ENCODE data around the gene WWC1. TPM values are rescaled to one million over a fixed set of nuclear protein-coding genes. Genes with fewer than 3 reads are reported as not detected.
A peak's percentile ranks its signal among the peaks of the same experiment; 100 is the strongest.

The WWC1 gene
- total and polyA plus RNA-seq, 10 of the 15 experiments (the other 5 are each of a cell fraction or from before 2014, with no cell fraction given) = 0.50 to 7.8 (median 2.5) TPM

DNA sequence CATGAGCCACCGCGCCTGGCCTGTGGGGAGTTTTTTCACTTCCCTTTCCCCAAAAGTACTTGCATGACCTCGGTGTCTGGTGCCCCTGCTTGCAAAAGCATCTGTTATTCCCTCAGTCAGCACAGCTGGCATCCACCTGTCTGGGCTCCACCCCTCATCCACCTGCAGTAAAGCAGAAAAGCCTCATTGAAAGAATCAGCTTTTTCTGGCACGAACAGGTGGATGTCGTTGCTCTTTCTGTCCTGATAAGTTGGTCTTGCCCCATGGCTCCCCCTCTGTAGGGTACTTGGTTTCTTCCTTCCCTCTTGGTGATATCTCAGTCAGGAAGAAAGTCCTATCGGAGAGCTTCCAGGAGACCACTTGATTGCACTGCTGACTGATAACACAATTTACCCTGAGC is 37.4 kb downstream of the WWC1 start (continued):
- TF ChIP-seq, protein P1, sequence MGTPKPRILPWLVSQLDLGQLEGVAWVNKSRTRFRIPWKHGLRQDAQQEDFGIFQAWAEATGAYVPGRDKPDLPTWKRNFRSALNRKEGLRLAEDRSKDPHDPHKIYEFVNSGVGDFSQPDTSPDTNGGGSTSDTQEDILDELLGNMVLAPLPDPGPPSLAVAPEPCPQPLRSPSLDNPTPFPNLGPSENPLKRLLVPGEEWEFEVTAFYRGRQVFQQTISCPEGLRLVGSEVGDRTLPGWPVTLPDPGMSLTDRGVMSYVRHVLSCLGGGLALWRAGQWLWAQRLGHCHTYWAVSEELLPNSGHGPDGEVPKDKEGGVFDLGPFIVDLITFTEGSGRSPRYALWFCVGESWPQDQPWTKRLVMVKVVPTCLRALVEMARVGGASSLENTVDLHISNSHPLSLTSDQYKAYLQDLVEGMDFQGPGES (IDR thresholded peaks at IDR 0.05) = no peak
- TF ChIP-seq POLR2AphosphoS5 (IDR thresholded peaks at IDR 0.05; ENCODE audit: low read length) (no peak), RFX5 (IDR thresholded peaks at IDR 0.05; ENCODE audit: low read depth, low read length) (no peak), YBX1 (IDR thresholded peaks at IDR 0.05) (no peak), GATAD2B (conservative IDR thresholded peaks at IDR 0.05; ENCODE audit: low read depth) (no peak), ZNF622 (IDR thresholded peaks at IDR 0.05) (no peak), ASH2L (IDR thresholded peaks at IDR 0.05; ENCODE audit: borderline replicate concordance, low read depth) (no peak), ESRRA (IDR thresholded peaks at IDR 0.05; ENCODE audit: low read length) (no peak), YY1 (IDR thresholded peaks at IDR 0.05; ENCODE audit: low read depth, low read length) (no peak), FOXK2 (IDR thresholded peaks at IDR 0.05) (peak; percentile 71), EED (IDR thresholded peaks at IDR 0.05; ENCODE audit: low read depth) (no peak), DPF2 (IDR thresholded peaks at IDR 0.05) (no peak), RAD21 (IDR thresholded peaks at IDR 0.05; ENCODE audit: insufficient read depth, low read depth, low read length) (no peak)
- TF ChIP-seq, protein P2, sequence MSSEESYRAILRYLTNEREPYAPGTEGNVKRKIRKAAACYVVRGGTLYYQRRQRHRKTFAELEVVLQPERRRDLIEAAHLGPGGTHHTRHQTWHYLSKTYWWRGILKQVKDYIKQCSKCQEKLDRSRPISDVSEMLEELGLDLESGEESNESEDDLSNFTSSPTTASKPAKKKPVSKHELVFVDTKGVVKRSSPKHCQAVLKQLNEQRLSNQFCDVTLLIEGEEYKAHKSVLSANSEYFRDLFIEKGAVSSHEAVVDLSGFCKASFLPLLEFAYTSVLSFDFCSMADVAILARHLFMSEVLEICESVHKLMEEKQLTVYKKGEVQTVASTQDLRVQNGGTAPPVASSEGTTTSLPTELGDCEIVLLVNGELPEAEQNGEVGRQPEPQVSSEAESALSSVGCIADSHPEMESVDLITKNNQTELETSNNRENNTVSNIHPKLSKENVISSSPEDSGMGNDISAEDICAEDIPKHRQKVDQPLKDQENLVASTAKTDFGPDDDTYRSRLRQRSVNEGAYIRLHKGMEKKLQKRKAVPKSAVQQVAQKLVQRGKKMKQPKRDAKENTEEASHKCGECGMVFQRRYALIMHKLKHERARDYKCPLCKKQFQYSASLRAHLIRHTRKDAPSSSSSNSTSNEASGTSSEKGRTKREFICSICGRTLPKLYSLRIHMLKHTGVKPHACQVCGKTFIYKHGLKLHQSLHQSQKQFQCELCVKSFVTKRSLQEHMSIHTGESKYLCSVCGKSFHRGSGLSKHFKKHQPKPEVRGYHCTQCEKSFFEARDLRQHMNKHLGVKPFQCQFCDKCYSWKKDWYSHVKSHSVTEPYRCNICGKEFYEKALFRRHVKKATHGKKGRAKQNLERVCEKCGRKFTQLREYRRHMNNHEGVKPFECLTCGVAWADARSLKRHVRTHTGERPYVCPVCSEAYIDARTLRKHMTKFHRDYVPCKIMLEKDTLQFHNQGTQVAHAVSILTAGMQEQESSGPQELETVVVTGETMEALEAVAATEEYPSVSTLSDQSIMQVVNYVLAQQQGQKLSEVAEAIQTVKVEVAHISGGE (CRISPR knock-in tag; IDR thresholded peaks at IDR 0.05) = no peak
- TF ChIP-seq, protein P3, sequence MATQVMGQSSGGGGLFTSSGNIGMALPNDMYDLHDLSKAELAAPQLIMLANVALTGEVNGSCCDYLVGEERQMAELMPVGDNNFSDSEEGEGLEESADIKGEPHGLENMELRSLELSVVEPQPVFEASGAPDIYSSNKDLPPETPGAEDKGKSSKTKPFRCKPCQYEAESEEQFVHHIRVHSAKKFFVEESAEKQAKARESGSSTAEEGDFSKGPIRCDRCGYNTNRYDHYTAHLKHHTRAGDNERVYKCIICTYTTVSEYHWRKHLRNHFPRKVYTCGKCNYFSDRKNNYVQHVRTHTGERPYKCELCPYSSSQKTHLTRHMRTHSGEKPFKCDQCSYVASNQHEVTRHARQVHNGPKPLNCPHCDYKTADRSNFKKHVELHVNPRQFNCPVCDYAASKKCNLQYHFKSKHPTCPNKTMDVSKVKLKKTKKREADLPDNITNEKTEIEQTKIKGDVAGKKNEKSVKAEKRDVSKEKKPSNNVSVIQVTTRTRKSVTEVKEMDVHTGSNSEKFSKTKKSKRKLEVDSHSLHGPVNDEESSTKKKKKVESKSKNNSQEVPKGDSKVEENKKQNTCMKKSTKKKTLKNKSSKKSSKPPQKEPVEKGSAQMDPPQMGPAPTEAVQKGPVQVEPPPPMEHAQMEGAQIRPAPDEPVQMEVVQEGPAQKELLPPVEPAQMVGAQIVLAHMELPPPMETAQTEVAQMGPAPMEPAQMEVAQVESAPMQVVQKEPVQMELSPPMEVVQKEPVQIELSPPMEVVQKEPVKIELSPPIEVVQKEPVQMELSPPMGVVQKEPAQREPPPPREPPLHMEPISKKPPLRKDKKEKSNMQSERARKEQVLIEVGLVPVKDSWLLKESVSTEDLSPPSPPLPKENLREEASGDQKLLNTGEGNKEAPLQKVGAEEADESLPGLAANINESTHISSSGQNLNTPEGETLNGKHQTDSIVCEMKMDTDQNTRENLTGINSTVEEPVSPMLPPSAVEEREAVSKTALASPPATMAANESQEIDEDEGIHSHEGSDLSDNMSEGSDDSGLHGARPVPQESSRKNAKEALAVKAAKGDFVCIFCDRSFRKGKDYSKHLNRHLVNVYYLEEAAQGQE (IDR thresholded peaks at IDR 0.05; ENCODE audit: low read depth, low read length) = no peak
- TF ChIP-seq, protein P4, sequence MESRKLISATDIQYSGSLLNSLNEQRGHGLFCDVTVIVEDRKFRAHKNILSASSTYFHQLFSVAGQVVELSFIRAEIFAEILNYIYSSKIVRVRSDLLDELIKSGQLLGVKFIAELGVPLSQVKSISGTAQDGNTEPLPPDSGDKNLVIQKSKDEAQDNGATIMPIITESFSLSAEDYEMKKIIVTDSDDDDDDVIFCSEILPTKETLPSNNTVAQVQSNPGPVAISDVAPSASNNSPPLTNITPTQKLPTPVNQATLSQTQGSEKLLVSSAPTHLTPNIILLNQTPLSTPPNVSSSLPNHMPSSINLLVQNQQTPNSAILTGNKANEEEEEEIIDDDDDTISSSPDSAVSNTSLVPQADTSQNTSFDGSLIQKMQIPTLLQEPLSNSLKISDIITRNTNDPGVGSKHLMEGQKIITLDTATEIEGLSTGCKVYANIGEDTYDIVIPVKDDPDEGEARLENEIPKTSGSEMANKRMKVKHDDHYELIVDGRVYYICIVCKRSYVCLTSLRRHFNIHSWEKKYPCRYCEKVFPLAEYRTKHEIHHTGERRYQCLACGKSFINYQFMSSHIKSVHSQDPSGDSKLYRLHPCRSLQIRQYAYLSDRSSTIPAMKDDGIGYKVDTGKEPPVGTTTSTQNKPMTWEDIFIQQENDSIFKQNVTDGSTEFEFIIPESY (IDR thresholded peaks at IDR 0.05) = no peak
- TF ChIP-seq, protein P5, sequence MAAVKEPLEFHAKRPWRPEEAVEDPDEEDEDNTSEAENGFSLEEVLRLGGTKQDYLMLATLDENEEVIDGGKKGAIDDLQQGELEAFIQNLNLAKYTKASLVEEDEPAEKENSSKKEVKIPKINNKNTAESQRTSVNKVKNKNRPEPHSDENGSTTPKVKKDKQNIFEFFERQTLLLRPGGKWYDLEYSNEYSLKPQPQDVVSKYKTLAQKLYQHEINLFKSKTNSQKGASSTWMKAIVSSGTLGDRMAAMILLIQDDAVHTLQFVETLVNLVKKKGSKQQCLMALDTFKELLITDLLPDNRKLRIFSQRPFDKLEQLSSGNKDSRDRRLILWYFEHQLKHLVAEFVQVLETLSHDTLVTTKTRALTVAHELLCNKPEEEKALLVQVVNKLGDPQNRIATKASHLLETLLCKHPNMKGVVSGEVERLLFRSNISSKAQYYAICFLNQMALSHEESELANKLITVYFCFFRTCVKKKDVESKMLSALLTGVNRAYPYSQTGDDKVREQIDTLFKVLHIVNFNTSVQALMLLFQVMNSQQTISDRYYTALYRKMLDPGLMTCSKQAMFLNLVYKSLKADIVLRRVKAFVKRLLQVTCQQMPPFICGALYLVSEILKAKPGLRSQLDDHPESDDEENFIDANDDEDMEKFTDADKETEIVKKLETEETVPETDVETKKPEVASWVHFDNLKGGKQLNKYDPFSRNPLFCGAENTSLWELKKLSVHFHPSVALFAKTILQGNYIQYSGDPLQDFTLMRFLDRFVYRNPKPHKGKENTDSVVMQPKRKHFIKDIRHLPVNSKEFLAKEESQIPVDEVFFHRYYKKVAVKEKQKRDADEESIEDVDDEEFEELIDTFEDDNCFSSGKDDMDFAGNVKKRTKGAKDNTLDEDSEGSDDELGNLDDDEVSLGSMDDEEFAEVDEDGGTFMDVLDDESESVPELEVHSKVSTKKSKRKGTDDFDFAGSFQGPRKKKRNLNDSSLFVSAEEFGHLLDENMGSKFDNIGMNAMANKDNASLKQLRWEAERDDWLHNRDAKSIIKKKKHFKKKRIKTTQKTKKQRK (IDR thresholded peaks at IDR 0.05; ENCODE audit: low read depth, low read length) = no peak
